GM21367 (cell line): ENCODE data around the gene RBM20.
"Not testable (repeated sequence)": the region's sequence is repeated elsewhere in the genome, so short reads cannot be mapped to it uniquely, and the experiment has no call there.

Experiments used
- ATAC-seq: cut with Tn5 transposase; IDR thresholded peaks from one replicate; pipeline ENCODE4 v1.9.1; 2021; ENCODE audit not compliant: unreplicated experiment

The RBM20 gene

GRCh38 chr10:110700947-110701616 lies 56.9 kb downstream of the RBM20 start:
- no peak for ATAC-seq

- no peak for ATAC-seq
These were observed 57.5 kb downstream of the RBM20 start for GRCh38 chr10:110701617-110701971.

- ATAC-seq: no peak
These were observed 59.9 kb downstream of the RBM20 start for GRCh38 chr10:110704070-110704469.

- ATAC-seq: no peak
These were observed 60.9 kb downstream of the RBM20 start for GRCh38 chr10:110704906-110705476.

- not testable (repeated sequence) for ATAC-seq
These were observed 61.5 kb downstream of the RBM20 start for GRCh38 chr10:110705596-110705995.

- no peak for ATAC-seq
These were observed 62.6 kb downstream of the RBM20 start for GRCh38 chr10:110706690-110707098.

GRCh38 chr10:110708776-110709443 lies 64.8 kb downstream of the RBM20 start:
- ATAC-seq: no peak

- ATAC-seq: no peak
These were observed 65.3 kb downstream of the RBM20 start for GRCh38 chr10:110709444-110709828.

- no peak for ATAC-seq
These were observed 65.9 kb downstream of the RBM20 start for GRCh38 chr10:110709964-110710587.

- no peak for ATAC-seq
These were observed 66.5 kb downstream of the RBM20 start for GRCh38 chr10:110710621-110711020.

- ATAC-seq: no peak
These were observed 67.2 kb downstream of the RBM20 start for GRCh38 chr10:110711382-110711781.

GRCh38 chr10:110714356-110714755 lies 70.2 kb downstream of the RBM20 start:
- ATAC-seq: no peak

GRCh38 chr10:110717781-110718589 lies 73.8 kb downstream of the RBM20 start:
- ATAC-seq: peak; percentile 59

- ATAC-seq: no peak
These were observed 77.4 kb downstream of the RBM20 start for GRCh38 chr10:110721406-110722038.

GRCh38 chr10:110723224-110723891 lies 79.2 kb downstream of the RBM20 start:
- ATAC-seq: peak; percentile 44

GRCh38 chr10:110724116-110724921 lies 80.2 kb downstream of the RBM20 start:
- ATAC-seq: peak; percentile 55

- ATAC-seq: no peak
These were observed 80.8 kb downstream of the RBM20 start for GRCh38 chr10:110724937-110725336.

GRCh38 chr10:110725801-110726630 lies 81.9 kb downstream of the RBM20 start:
- ATAC-seq: no peak
